ENCODE measurements around the gene WDR72. TPM values are rescaled to one million over a fixed set of nuclear protein-coding genes. Genes with fewer than 3 reads are reported as not detected.

WDR72 gene
- total and polyA plus RNA-seq, 2 experiments from 2014 or later, result 0.99 to 1.9 TPM

- TF ChIP-seq JUNB (IDR thresholded peaks at IDR 0.05; ENCODE audit: unreplicated experiment) (no peak), NANOG (IDR thresholded peaks at IDR 0.05; ENCODE audit: borderline replicate concordance) (no peak), POLR2AphosphoS5 (IDR thresholded peaks at IDR 0.05; ENCODE audit: low read depth) (no peak), EZH2 (IDR thresholded peaks at IDR 0.05; ENCODE audit: low read depth, unreplicated experiment) (no peak)
Measured at GRCh38 chr15:53695365-53695764, 64.1 kb downstream of the WDR72 start (continued).

GRCh38 chr15:53694476-53694874 lies 65.0 kb downstream of the WDR72 start:
- Mint-ChIP-seq H3K36me3 (ENCODE audit: low read depth) (no peaks in the 10 kb centered on the region), H3K27ac (no peak overlapping the region), H3K9me3 (peaks cover 3% of the 10 kb centered on the region; the same call in 1 of the 3 replicates), H3K27me3 (ENCODE audit: insufficient read depth, low read depth, poor library complexity) (peaks cover 1% of the 10 kb centered on the region), H3K4me3 (no peak overlapping the region), H3K4me1 (no peaks in the 10 kb centered on the region)
- H3K79me2 ChIP-seq (replicated peaks; ENCODE audit: insufficient read depth), result no peaks in the 10 kb centered on the region
- H3F3A ChIP-seq (replicated peaks; ENCODE audit: low read depth), result no peaks in the 10 kb centered on the region
- H3K4me2 ChIP-seq, result no peak overlapping the region
- ATAC-seq (no peak), DNase-seq (ENCODE audit: low spot score) (no peak)
- H2AFZ ChIP-seq, result no peak overlapping the region
- H3K36me3 ChIP-seq (ENCODE audit: insufficient read depth), result no peaks in the 10 kb centered on the region
- H3K4me3 ChIP-seq, result no peak overlapping the region
- no peaks in the 10 kb centered on the region for H4K20me1 ChIP-seq (replicated peaks; ENCODE audit: insufficient read depth)
- no peaks in the 10 kb centered on the region for H3K4me1 ChIP-seq (ENCODE audit: insufficient read depth)
- no peaks in the 10 kb centered on the region for H3K9me2 ChIP-seq (ENCODE audit: insufficient read depth)
- no peak overlapping the region for H3K27ac ChIP-seq (ENCODE audit: low read depth)
- no peaks in the 10 kb centered on the region for H3K27me3 ChIP-seq (ENCODE audit: insufficient read depth)
- TF ChIP-seq NANOG (IDR thresholded peaks at IDR 0.05; ENCODE audit: borderline replicate concordance) (no peak), STAT1 (IDR thresholded peaks at IDR 0.05; ENCODE audit: unreplicated experiment) (no peak), ZNF462 (CRISPR knock-in tag; IDR thresholded peaks at IDR 0.05) (no peak), REST (IDR thresholded peaks at IDR 0.05; ENCODE audit: unreplicated experiment) (no peak), EZH2 (IDR thresholded peaks at IDR 0.05; ENCODE audit: low read depth, unreplicated experiment) (no peak), CTCF (conservative IDR thresholded peaks at IDR 0.05; ENCODE audit: low read depth in 2 of 2) (no peak), ZNF114 (CRISPR knock-in tag; IDR thresholded peaks at IDR 0.05) (no peak), ETS1 (IDR thresholded peaks at IDR 0.05) (no peak), ZNF331 (CRISPR knock-in tag; IDR thresholded peaks at IDR 0.05; ENCODE audit: low read depth) (no peak), POLR2AphosphoS5 (IDR thresholded peaks at IDR 0.05; ENCODE audit: low read depth) (no peak)

Data from GM23338 (cell line).